PC-9 (cell line): ENCODE data around the gene CLRN2.

Source experiments
- EZH2 ChIP-seq: fragments of 200-600 bp; sonication (generic); IDR thresholded peaks from 2 replicates; pipeline ENCODE4 v1.8.0; 2017; ENCODE audit warnings: antibody characterized with exemption, low read depth
- TF ChIP-seq, protein P1 (sequence below): fragments of 200-600 bp; sonication (generic); conservative IDR thresholded peaks from 2 replicates; pipeline ENCODE4 v1.6.1; 2017; ENCODE audit warnings: mixed run types, antibody characterized with exemption, mild to moderate bottlenecking, moderate library complexity

DNA sequence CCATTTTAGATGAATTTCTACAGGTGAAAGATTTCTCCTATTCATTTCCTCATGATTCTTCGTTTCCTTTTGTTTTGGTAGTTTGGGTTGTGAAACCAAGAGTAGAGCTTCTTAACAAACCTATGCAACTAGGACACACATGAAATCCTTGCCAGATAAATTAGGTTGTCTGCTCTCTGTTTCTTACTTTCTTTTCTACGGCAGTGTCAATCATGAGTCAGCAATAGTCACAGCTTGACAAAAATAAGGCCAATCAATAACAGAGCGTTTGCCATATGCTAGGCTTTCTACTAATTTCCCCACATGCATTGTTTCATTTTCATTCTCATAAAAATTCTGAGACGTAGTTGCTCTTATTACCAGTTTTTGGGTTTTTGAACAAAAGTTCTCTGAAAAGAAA is 20.3 kb downstream of the CLRN2 start:
- TF ChIP-seq, protein P1, sequence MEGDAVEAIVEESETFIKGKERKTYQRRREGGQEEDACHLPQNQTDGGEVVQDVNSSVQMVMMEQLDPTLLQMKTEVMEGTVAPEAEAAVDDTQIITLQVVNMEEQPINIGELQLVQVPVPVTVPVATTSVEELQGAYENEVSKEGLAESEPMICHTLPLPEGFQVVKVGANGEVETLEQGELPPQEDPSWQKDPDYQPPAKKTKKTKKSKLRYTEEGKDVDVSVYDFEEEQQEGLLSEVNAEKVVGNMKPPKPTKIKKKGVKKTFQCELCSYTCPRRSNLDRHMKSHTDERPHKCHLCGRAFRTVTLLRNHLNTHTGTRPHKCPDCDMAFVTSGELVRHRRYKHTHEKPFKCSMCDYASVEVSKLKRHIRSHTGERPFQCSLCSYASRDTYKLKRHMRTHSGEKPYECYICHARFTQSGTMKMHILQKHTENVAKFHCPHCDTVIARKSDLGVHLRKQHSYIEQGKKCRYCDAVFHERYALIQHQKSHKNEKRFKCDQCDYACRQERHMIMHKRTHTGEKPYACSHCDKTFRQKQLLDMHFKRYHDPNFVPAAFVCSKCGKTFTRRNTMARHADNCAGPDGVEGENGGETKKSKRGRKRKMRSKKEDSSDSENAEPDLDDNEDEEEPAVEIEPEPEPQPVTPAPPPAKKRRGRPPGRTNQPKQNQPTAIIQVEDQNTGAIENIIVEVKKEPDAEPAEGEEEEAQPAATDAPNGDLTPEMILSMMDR: no peak
- no peak for TF ChIP-seq EZH2
